ENCODE measurements around the gene FOXP1. TPM values are rescaled to one million over a fixed set of nuclear protein-coding genes. Genes with fewer than 3 reads are reported as not detected.

Gene FOXP1
- total and polyA plus RNA-seq, 8 donors = 13.4 to 74.1 (median 44.1) TPM

DNA sequence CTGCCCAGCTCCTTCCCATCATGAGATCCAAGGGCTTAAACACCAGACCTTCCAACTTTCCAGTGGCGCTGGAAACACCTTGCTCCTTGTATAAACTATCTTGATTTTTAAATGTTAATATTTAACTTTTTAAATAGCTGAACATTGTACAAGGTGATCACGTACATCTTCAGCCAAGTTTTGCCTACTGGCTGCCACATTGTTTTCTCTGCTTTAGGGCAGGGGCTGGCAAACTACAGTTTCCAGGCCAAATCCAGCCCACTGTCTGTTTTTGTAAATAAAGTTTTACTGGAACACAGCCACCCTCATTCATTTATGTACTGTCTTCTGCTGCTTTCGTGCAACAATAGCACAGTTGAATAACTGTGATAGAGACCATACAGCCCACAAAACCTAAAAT lies 27.6 kb upstream of the FOXP1 start:
- FAIRE-seq (no peak), ATAC-seq (peak; percentile 23 to 87 (median 69))

GRCh38 chr3:71607364-71607763 lies 23.8 kb upstream of the FOXP1 start:
- Histone ChIP-seq H3K4me3 (no peak overlapping the region), H3K36me3 (no peaks in the 10 kb centered on the region), H3K27me3 (no peaks in the 10 kb centered on the region), H3K9me3 (no peaks in the 10 kb centered on the region), H3K4me1 (no peaks in the 10 kb centered on the region), H3K27ac (no peak overlapping the region)
- intact Hi-C loops (cut with DNase I) = no loop called here
- TF ChIP-seq, protein P1, sequence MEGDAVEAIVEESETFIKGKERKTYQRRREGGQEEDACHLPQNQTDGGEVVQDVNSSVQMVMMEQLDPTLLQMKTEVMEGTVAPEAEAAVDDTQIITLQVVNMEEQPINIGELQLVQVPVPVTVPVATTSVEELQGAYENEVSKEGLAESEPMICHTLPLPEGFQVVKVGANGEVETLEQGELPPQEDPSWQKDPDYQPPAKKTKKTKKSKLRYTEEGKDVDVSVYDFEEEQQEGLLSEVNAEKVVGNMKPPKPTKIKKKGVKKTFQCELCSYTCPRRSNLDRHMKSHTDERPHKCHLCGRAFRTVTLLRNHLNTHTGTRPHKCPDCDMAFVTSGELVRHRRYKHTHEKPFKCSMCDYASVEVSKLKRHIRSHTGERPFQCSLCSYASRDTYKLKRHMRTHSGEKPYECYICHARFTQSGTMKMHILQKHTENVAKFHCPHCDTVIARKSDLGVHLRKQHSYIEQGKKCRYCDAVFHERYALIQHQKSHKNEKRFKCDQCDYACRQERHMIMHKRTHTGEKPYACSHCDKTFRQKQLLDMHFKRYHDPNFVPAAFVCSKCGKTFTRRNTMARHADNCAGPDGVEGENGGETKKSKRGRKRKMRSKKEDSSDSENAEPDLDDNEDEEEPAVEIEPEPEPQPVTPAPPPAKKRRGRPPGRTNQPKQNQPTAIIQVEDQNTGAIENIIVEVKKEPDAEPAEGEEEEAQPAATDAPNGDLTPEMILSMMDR (IDR thresholded peaks at IDR 0.05) = no peak
- 98 to 99% methylated on average over 2 of the region's 2 CpGs for WGBS, 2 donors
- no peak for DNase-seq
- FAIRE-seq = no peak
- no peak for ATAC-seq

More for the DNA sequence above, 27.6 kb upstream of the FOXP1 start:
- no peaks in the 10 kb centered on the region for H3K9me3 ChIP-seq
- no peaks in the 10 kb centered on the region for H3K27me3 ChIP-seq
- H3K4me3 ChIP-seq = no peak overlapping the region
- intact Hi-C loops (cut with DNase I) = no loop called here
- 34 to 40% methylated on average over 3 of the region's 3 CpGs for WGBS, 2 donors
- no peak overlapping the region for H3K27ac ChIP-seq
- TF ChIP-seq, protein P1 (IDR thresholded peaks at IDR 0.05) = no peak
- peaks cover 0 to 10% (median 4%) of the 10 kb centered on the region in 3 donors for H3K4me1 ChIP-seq
- H3K36me3 ChIP-seq = no peaks in the 10 kb centered on the region
- peak in 2 of 6 donors; percentile 4 to 33 for DNase-seq

GRCh38 chr3:71606582-71606981 lies 23.1 kb upstream of the FOXP1 start:
- no peaks in the 10 kb centered on the region for H3K9me3 ChIP-seq
- ATAC-seq (no peak), DNase-seq (no peak), FAIRE-seq (no peak)
- no peak overlapping the region for H3K4me3 ChIP-seq
- no peak overlapping the region for H3K27ac ChIP-seq
- TF ChIP-seq, protein P1 (IDR thresholded peaks at IDR 0.05) = no peak
- H3K36me3 ChIP-seq = no peaks in the 10 kb centered on the region
- WGBS, 2 donors = 86 to 95% methylated on average over 5 of the region's 5 CpGs
- intact Hi-C loops (cut with DNase I) = no loop called here
- no peaks in the 10 kb centered on the region for H3K4me1 ChIP-seq
- H3K27me3 ChIP-seq = no peaks in the 10 kb centered on the region

DNA sequence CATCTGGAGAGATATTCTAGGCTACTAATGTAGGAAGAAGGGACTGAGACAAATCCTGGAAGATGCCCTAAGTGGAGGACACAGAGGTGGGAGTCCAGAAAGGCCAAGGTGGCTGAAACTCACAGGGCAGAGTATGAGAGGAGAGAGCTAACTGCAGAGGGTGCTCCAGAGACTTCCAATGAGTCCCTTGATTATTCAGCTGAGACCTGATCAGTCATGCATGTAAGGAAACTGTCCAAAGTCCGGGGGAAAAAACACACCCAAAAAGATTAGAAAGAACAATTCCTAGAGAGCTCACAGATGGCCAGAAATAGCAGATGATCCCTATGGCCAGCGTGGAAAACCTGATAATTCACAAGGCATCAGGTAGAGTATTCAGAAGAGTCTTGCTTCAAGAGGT lies 18.7 kb upstream of the FOXP1 start:
- no peak for FAIRE-seq
- Histone ChIP-seq H3K27me3 (no peaks in the 10 kb centered on the region), H3K27ac (no peak overlapping the region), H3K4me1 (no peaks in the 10 kb centered on the region), H3K9me3 (no peaks in the 10 kb centered on the region), H3K4me3 (no peak overlapping the region), H3K36me3 (no peaks in the 10 kb centered on the region)
- TF ChIP-seq, protein P1 (IDR thresholded peaks at IDR 0.05) = no peak
- intact Hi-C loops (cut with DNase I) = no loop called here
- DNase-seq = no peak
- ATAC-seq = peak in 2 of 4 donors; percentile 40 to 65
- 30 to 34% methylated on average over 2 of the region's 2 CpGs for WGBS, 2 donors

- intact Hi-C loops (cut with DNase I) = no loop called here
- FAIRE-seq (no peak), ATAC-seq (no peak), DNase-seq (no peak)
- 85 to 86% methylated on average over 5 of the region's 5 CpGs for WGBS, 2 donors
- TF ChIP-seq, protein P1 (IDR thresholded peaks at IDR 0.05) = no peak
- Histone ChIP-seq H3K27ac (no peak overlapping the region), H3K36me3 (no peaks in the 10 kb centered on the region), H3K9me3 (no peaks in the 10 kb centered on the region), H3K4me3 (no peak overlapping the region), H3K27me3 (no peaks in the 10 kb centered on the region), H3K4me1 (no peaks in the 10 kb centered on the region)
Measured at GRCh38 chr3:71601811-71602210, 18.3 kb upstream of the FOXP1 start.
